ENCODE results near the gene M1AP. TPM values are rescaled to one million over a fixed set of nuclear protein-coding genes. Genes with fewer than 3 reads are reported as not detected.

Gene M1AP
- total RNA-seq, 4 donors from 2014 or later: not detected

- H3K27ac ChIP-seq: no peak overlapping the region
- peak overlapping the region in 3 of 4 donors; percentile 36 to 50 (median 44) for H3K4me3 ChIP-seq
- H3K36me3 ChIP-seq: peaks cover 0 to 4% (median 0%) of the 10 kb centered on the region in 3 donors
- peaks cover 0 to 3% (median 0%) of the 10 kb centered on the region in 4 donors for H3K9me3 ChIP-seq
- DNase-seq: no peak
- peaks cover 4 to 29% (median 22%) of the 10 kb centered on the region in 4 donors for H3K4me1 ChIP-seq
- H3K27me3 ChIP-seq: peaks cover 0 to 53% of the 10 kb centered on the region in 2 donors
- TF ChIP-seq POLR2A (IDR thresholded peaks at IDR 0.05) (no peak), CTCF (IDR thresholded peaks at IDR 0.05) (no peak)
Measured at GRCh38 chr2:74516650-74517049, 131.5 kb downstream of the M1AP start.

GRCh38 chr2:74515981-74516633, 132.0 kb downstream of the M1AP start:
- H3K4me3 ChIP-seq: peak overlapping the region; percentile 36 to 50 (median 44)
- H3K27ac ChIP-seq: no peak overlapping the region
- TF ChIP-seq POLR2A (IDR thresholded peaks at IDR 0.05) (no peak), CTCF (IDR thresholded peaks at IDR 0.05) (no peak)
- peaks cover 0 to 3% (median 0%) of the 10 kb centered on the region in 4 donors for H3K9me3 ChIP-seq
- H3K27me3 ChIP-seq: peaks cover 0 to 56% of the 10 kb centered on the region in 2 donors
- peaks cover 0 to 4% (median 0%) of the 10 kb centered on the region in 3 donors for H3K36me3 ChIP-seq
- H3K4me1 ChIP-seq: peaks cover 4 to 29% (median 22%) of the 10 kb centered on the region in 4 donors
- peak; percentile 65 to 83 (median 81) for DNase-seq

- Histone ChIP-seq H3K27ac (no peak overlapping the region), H3K27me3 (peaks cover 0 to 56% of the 10 kb centered on the region in 2 donors), H3K4me1 (peaks cover 4 to 29% (median 22%) of the 10 kb centered on the region in 4 donors), H3K4me3 (peak overlapping the region; percentile 36 to 50 (median 44)), H3K9me3 (peaks cover 0 to 3% (median 0%) of the 10 kb centered on the region in 4 donors), H3K36me3 (no peaks in the 10 kb centered on the region)
- no peak for TF ChIP-seq CTCF (IDR thresholded peaks at IDR 0.05)
- TF ChIP-seq POLR2A (IDR thresholded peaks at IDR 0.05): no peak
- DNase-seq: peak in 1 of 3 donors; percentile 62
Measured at GRCh38 chr2:74515271-74515980, 132.7 kb downstream of the M1AP start.

GRCh38 chr2:74514368-74515270, 133.5 kb downstream of the M1AP start, which contains the start of gene TLX2:
Gene TLX2 (plus strand): TSS chr2:74514450. CDS start chr2:74514807, 357 bp downstream.
- peak in 1 of 3 donors; percentile 55 for DNase-seq
- TF ChIP-seq CTCF (IDR thresholded peaks at IDR 0.05): no peak
- TF ChIP-seq POLR2A (IDR thresholded peaks at IDR 0.05): no peak
- no peak within 1 kb of the TSS for H3K27ac ChIP-seq
- H3K27me3 ChIP-seq: peaks cover 0 to 56% of the 10 kb centered on the region in 2 donors
- H3K9me3 ChIP-seq: peaks cover 0 to 3% (median 0%) of the 10 kb centered on the region in 4 donors
- no peaks in the 10 kb centered on the region for H3K36me3 ChIP-seq
- H3K4me3 ChIP-seq: peak within 1 kb of the TSS in 3 of 4 donors; percentile 17 to 50 (median 27)
- H3K4me1 ChIP-seq: peaks cover 4 to 29% (median 22%) of the 10 kb centered on the region in 4 donors

All from Peyer's patch (tissue), 4 donors.